Measurements from ENCODE around the gene THRSP.
"Not testable (repeated sequence)": the region's sequence is repeated elsewhere in the genome, so short reads cannot be mapped to it uniquely, and the experiment has no call there.

THRSP gene, protein sequence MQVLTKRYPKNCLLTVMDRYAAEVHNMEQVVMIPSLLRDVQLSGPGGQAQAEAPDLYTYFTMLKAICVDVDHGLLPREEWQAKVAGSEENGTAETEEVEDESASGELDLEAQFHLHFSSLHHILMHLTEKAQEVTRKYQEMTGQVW

DNA sequence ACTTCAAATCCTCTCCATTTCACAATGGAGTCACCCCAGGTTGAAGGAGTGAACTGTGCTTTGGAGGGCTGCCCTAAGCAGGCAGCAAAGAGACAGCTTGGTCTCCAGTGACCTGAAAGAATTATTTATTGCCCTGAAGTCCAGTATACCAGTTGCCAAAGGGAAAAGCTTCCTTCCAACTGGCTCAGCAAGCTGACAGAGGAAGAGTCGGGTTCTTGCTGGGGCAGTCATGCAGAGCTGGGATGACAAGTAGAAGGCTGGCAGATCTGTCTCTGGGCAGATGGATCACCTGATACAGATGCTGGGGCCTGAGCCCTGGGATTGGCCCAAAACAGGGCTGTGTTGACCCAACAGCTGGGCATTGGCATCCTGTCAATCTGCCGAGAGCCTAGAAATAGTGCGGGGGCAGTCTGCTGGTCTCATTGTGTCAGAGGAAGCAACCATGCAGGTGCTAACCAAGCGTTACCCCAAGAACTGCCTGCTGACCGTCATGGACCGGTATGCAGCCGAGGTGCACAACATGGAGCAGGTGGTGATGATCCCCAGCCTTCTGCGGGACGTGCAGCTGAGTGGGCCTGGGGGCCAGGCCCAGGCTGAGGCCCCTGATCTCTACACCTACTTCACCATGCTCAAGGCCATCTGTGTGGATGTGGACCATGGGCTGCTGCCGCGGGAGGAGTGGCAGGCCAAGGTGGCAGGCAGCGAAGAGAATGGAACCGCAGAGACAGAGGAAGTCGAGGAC is at the start of gene THRSP:
THRSP (plus strand) TSS at position 422 of the 742 bp plus-strand sequence; CDS start at position 443, 21 bp downstream.
- no peak for DNase-seq

DNA sequence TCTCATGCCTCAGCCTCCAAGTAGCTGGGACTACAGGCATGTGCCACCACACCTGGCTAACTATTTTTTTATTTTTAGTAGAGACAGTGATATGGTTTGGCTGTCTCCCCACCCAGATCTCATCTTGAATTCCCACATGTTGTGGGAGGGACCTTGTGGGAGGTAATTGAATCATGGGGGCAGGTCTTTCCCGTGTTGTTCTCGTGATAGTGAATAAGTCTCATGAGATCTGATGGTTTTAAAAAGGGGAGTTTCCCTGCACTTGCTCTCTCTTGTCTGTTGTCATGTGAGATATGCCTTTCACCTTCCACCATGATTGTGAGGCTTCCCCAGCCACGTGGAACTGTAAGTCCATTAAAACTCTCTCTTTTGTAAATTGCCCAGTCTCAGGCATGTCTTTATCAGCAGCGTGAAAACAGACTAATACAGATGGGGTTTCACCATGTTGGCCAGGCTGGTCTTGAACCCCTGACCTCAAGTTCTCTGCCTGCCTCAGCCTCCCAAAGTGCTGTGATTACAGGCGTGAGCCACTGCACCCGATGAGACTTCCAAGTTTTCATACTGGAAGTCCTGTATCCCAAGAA is 48.6 kb upstream of the THRSP start:
- DNase-seq = not testable (repeated sequence)

DNA sequence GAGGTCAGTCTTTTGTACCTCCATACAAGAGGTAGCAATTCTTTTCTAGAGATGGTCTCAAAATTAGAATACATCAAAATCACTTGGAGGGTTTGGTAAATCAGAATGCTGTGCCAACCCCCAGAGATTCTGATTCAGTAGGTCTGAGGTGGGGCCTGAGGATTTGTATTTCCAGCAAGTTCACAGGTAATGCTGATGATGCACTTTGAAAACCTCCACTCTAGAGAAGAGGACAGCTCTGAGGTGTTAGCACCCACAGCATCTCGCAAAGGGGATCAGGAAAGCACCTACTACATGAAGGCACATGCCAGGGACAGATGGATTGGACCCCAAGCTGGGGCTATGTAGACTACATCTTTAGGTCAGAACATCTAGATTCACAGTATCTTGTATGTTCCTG is 47.8 kb upstream of the THRSP start:
- DNase-seq = no peak

DNA sequence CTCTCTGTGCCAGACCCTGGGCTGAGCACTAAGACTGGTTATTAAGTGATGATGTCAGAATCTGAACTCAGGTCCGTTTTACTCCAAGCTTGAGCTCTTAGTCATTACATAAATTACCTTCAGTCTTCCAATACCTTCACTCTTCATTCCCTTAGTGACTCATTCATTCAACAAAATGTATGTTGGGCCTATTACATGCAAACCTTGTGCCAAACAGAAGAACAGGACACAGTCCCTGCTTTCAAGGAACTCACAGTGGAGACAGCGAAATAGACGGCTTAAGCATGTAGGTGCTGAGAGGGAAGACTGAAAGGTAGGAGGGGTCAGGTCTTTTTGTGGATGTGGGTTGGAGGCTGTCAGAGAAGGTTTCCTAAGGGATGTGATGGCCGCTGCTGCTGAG is 43.9 kb upstream of the THRSP start:
- DNase-seq = no peak

DNA sequence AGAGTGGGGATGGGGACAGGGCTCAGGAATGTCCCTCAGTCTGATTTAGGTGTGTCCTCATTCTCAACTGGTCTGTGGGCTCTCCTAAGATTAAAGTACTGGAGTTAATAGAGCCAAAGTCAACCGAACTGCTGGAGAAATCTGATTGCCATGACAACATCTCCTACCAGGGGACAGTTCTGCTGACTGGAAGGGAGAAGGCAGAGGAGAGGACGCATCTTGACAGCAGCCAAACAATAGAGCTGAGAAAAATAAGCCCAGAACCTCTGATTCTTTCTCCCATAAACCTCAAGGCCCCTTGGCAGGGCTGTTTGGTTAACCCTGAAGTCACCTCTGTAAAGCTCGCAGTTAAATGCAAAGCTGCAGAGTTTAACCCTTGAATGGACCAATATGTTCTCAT is 43.4 kb upstream of the THRSP start:
- DNase-seq = no peak

DNA sequence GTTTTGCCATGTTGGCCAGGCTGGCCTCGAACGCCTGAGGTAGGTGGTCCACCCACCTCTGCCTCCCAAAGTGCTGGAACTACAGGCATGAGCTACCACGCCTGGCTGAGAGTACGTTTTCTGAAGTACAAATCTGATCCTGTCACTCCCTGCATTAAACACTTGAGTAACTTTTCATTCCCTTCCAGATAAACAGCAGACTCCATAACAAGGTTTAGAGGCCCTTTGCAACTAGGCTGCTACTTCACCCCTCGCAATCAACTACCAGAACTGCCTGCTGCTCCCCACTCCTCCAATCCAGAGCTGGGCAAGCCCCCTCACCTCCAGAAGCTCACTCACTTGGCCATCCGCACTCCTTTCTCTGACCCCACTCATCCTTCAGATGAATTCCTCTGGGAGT is 42.0 kb upstream of the THRSP start:
- no peak for DNase-seq

DNA sequence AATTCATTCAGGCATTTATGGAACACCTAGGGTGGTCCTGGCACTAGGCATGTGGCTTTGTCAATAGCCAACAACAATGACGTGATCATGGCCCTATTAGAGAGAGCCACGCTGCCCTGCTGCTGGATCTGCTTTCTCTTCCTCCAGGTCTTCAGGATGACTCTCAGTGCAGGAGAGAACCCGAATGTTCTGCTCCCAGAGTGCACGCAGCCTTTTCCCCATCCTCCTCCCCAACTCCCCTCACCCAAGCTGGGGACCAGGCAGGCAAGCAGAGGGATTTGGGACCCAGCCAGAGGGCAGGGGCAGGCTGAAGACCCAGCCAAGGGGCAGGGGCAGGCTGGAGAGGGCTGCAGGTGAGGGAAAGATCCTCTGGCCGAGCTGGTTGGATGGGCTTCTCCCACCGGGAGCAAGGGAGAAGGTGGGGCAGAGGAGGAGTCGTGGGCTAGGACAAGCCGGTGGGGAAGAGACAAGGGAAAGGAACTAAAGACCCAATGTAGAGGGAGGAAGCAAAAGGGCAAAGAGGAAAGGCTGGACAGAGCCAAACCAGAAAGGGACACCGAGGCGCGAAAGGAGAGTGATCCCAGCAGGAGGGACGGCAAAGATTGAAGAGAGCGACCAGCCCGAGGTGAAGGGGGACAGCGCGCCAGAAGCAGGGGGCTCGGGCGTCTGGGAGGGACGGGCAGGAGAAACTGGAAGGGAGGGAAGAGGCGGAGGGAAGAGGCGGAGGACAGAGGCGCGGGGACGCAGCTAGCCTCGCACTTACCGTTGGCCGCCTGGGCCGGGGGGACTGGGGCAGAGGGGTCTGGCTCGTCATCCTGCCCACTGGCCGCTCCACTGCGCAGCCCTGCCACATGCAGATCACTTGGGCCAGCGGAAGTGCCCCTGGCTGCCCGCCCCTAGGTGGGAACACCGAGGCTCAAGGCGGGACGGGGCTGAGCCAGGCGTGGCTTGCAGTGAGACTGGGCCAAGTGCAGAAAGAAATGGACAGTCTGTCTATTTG is 41.0 kb upstream of the THRSP start, which contains the start of gene KCTD14:
KCTD14 (minus strand) TSS at position 880 of the 1,000 bp plus-strand sequence; CDS start at position 853, 27 bp downstream.
- DNase-seq = no peak

DNA sequence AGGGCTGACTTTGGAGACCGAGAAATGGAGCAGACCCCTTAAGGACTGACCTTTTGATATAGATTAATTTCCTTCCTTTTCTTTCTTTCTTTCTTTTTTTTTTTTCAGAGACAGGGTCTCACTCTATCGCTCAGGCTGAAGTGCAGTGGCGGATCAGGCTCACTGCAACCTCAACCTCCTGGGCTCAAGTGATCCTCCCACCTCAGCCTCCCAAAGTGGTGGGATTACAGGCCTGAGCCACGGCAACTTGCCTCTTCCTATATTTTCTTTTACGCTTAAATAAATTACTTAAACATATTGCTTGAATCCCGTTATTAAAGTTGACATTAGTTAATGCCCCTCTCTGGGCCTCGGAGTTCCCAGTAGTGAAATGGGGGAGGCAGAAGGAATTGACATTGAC is 40.2 kb upstream of the THRSP start:
- DNase-seq = no peak

DNA sequence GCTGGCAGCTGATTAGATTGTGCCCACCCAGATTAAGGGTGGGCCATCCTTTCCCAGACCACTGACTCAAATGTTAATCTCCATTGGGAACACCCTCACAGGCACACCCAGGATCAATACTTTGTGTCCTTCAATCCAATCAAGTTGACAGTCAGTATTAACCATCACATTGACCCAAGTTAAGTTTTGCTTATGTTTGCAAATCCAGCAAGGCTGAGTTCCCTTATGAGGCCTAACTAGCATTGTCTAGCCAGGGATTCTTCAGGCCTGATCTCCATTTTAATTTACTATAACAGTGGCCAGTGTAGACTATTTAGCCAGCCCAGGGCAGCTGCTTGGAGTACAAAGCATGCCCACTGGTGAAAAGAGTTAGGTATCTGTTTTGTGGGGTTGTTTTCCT is 38.3 kb upstream of the THRSP start:
- no peak for DNase-seq

DNA sequence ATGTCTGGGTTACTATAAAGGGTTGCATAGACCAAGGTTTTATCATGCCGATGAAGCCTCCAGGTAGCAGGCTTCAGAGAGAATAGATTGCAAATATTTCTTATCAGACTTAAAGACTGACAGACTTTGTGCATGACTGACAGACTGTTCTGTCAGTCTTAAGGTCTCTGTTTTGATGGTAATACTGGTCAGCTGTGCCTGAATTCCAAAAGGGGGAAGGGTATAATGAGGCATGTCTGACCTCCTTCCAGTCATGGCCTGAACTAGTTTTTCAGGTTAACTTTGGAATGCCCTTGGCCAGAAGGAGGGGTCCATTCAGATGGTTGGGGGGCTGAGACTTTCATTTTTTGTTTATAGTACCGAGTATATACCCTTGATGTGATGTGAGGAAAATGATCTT is 35.9 kb upstream of the THRSP start:
- no peak for DNase-seq

DNA sequence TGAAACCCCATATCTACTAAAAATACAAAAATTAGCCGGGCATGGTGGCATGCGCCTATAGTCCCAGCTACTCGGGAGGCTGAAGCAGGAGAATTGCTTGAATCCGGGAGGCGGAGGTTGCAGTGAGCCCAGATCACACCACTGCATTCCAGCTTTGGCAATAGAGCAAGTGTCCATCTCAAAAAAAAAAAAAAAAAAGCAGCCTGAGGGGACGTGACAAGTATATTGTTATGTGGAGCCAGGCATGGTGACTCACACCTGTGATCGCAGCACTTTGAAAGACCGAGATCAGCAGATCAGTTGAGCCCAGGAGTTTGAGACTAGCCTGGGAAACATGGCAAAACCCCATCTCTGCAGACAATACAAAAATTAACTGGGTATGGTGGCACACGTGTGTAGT is 35.2 kb upstream of the THRSP start:
- not testable (repeated sequence) for DNase-seq

DNA sequence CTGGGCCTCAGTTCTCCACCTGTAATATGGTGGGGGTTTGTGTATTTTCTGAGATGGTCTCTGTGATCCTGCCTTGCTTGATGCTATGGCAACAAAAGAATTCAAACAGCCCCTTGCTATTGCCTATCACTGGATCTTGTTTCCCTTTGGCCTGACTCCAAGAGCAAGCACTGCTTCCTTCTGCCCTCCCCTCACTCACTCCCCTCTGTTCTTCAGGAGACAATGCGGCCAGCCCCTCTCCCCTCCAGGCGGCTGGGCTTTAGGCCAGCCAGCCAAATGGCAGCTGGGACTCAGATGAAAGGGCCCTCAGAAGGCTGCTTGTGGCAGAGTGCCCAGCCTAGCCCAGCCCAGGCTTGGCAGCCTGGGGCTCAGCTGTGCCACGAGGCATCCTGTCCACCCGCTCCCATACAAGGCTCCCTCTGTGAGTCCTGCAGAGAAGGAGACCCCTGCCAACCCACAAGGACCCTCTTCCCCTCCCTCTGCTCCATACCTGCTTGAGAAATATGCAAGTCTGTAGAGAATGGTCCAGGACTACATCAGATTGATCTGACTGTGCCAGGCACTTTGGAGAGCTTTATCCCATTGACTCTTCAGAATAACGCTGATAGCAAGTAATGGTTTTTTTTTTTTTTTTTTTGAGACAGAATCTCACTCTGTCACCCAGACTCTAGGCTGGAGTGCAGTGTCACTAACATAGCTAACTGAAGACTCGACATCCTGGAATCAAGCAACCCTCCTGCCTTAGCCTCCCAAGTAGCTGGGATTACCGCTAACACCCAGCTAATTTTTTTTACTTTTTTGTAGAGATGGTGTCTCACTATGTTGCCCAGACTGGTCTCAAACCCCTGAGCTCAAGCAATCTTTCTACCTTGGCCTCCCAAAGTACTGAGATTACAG is 33.0 kb upstream of the THRSP start:
- DNase-seq = no peak

DNA sequence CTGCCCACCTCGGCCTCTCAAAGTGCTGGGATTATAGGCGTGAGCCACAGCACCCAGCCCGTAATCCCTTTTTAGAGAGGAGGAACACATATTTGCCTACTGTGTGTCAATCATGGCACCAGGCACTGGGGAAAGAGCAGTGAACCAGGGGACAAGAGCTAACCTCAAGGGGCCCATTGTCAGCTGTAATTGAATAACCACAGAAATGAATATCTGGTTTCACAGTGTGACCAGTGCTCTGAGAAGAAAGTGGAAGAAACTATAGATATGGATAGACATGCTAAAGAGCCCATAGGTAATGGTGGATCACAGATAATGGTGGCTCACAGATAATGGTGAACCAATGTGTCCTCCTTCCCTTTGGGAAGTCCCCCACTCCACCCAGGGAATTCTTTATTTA is 32.0 kb upstream of the THRSP start:
- DNase-seq = no peak

DNA sequence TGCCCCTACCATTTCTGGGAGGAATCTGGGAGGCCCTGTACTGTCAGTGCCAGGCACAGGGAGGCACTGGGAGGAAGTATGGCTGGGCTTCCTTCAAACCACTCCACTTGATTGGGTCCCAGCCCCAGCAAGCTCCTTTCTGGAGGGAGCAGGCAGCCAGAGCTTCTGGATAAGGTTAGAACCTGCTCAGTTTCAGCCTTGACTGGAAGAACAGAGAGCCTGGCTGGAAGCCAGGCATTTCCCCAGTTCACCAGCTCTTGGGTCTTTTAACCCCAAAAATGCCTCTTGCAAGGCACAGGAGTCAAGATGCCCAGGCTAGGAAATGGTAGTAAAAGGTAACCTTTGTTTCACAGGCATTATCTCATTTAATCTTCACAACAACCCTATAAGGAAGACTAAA is 31.6 kb upstream of the THRSP start:
- no peak for DNase-seq

DNA sequence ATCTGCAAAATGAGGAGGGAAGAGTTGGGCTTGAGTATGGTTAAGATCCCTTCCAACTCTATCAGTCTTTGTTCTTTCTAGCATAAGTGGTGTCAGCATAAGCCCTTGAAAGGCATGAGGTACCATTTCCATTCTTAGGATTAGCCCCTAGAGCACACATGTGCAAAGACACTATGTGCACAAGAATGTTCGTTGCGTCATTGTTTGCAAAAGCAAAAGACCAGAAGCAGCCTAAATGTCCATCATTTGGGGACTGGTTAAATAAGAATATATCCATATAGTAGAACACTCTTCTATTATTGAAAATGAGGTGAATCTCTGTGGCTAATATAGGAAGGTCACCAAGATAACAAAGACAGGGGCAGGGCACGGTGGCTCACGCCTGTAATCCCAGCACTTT is 30.6 kb upstream of the THRSP start:
- no peak for DNase-seq

DNA sequence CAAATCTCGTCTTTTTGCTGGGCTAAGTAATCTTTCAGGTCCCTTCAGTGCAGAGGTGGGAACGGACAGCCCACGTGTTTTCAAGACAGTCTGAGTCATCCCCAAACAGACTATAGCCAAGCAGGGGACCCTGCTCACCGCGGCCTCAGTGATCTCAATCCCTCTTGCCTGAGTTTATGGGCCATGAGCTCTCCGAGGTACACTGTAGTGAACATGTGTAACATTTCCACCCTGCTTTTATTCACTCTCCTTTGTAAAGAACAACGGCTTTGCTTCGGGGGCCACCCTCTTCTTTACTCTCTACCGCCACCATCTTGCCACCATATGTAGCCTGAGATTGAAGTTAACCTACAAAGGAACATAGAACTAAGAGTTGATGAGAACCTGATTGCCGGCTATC is 29.0 kb upstream of the THRSP start:
- no peak for DNase-seq

DNA sequence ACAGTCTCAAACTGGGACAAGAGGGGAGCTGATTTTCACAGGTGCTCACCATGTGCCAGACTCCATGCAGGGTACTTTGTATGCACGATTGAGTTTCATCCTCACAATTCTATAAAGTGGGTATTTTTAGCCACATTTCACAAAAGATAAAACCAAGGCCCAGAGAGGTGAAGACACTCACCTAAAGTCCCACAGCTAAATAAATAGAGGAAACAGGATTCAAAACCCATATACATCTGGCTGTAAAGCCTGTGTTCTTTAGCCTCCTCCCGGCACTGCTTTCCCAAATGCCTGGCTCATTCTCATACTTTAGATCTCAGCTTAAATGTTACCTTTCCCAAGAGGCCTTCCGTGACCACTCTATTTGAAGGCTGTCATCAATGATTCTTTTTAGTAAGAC is 27.3 kb upstream of the THRSP start:
- DNase-seq = no peak

DNA sequence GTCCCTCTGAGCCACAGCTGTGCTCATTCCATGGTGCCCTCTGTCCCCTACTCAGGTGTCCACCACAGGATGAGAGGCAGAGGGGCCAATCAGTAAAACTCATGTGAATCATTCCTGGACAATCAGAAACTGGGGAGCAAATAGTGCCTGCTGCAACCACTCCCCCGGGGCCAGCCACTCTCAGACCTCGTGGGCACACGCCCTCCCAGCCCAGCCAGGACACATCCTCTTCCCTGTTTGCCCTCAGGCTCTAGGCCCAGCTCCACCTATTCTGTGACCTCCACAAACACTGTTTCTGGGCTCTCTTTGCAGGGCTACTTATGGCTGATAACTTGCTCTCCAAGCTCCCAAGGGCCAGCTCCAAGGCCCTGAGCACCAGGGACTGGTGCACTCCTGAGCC is 26.6 kb upstream of the THRSP start:
- no peak for DNase-seq

DNA sequence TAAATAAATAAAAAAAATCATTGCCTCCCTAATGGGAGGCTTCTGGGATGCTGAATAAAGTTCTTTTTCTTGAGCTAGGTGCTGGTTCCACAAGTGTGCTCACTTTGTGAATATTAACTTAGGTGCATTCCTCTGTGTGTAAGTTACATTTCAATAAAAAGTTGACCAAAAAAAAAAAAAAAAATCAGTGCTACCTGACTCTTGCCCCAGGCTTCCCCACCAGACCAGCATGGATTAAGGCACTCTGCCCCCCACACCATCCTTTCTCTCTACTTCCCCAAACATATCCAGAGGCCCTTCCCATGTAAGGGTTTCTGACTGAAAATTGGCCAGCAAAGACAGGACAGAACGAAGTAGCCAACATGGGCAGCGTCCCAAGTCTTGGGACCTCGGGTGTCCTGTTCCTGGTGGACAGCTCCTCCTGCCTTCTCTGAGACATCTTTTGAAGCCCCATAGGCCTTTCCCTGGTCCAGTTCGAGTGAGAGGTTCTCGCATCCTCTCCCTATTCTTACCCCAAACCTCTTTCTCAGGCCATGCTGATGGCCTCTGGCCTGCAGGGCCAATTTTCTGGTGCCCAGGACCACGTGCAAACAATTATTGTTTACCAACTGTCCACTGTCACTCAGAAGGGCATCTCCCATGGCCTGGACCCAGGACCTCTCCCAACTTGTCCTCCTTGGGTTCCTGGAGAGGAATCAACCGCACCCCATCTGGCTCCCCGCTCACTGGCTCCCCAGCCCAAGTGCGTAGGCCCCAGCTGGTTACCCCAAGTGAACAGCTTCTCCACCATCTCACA is 25.6 kb upstream of the THRSP start:
- DNase-seq = no peak

DNA sequence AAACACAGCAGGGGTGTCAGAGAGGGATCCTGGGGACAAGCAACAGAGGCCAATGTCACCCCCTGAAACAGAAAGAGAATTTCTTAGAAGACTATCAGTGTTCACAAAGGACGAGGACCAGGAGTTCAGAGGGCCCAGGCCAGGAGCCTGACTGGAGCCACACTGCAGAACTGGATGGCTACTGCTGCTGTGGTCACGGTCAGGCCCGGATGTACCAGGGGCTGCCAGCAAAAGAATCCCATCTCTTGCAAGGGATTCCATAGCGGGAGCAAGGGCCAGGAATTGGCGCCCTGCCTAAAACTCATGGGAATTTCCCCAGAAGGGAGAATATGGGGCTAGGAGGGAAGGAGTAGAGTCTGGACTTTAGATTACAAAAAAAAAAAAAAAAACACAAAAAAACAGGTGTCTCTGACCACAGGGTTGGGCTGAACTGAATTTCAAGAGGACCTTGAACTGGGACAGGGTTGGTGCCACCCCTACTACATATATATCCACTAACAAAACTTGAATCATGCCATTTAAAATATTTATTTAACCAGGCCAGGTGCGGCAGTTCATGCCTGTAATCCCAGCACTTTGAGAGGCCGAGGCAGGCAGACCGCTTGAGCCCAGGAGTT is 24.9 kb upstream of the THRSP start:
- no peak for DNase-seq

DNA sequence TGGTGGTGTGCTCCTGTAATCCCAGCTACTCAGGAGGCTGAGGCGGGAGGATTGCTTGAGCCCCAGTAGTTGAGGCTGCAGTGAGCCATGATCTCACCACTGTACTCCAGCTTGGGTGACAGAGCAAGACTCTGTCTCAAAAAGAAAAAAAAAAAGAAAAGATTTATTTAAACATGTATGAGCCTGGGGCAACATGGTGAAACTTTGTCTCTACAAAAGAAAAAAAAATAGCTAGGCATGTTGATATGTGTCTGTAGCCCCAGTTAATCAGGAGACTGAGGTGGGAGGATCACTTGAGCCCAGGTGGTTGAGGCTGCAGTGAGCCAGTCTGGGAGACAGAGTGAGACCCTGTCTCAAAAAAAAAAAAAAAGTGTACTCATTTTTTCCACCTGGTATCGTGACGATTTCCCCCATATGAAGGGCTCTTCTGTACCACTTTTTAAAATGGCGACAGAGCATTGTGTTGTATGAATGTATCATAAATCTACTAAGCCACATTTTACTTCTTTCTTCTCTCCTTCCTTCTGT is 24.2 kb upstream of the THRSP start:
- no peak for DNase-seq

All from NCI-H526 treated with DMSO at 0.1 percent for 48 hours (cell line).